GM12878 (cell line): ENCODE measurements around the gene FAM193A. TPM values are rescaled to one million over a fixed set of nuclear protein-coding genes. Genes with fewer than 3 reads are reported as not detected.

Source experiments
- ATAC-seq: fragments of 200-7000 bp; cut with Tn5 transposase; 3 replicates; pipeline ENCODE4 v1.9.1; 2020; ENCODE audit warnings: mild to moderate bottlenecking, moderate library complexity
- BruUV-seq: library from RNA; stranded (reverse); fragments of 400-500 nt; replicated peaks from 2 replicates; lab custom pipeline; 2021; lab: Mats Ljungman, UMichigan
- CTCF ChIA-PET: fragments of 300-600 bp; sonication (Branson Sonifier 250); formaldehyde crosslinking; extraction: SDS; loops from one replicate; lab custom pipeline; 2021; ENCODE audit warnings: inconsistent platforms; lab: Yijun Ruan, JAX
- POLR2A ChIA-PET: fragments of 350-600 bp; formaldehyde crosslinking; extraction: SDS; loops from one replicate; lab custom pipeline; 2021; ENCODE audit warnings: inconsistent platforms; lab: Charles Lee
- RAD21 ChIA-PET: fragments of 300-600 bp; sonication (Branson Sonifier 250); formaldehyde crosslinking; loops from one replicate; lab custom pipeline; 2023; ENCODE audit warnings: antibody characterized with exemption; ENCODE audit not compliant: unreplicated experiment; lab: Charles Lee
- SMC1A ChIA-PET: fragments of 300-600 bp; sonication (Branson Sonifier 250); formaldehyde crosslinking; loops from one replicate; lab custom pipeline; 2023; ENCODE audit not compliant: unreplicated experiment, uncharacterized antibody; lab: Charles Lee
- DNase-seq: peaks from one replicate; pipeline ENCODE4 v3.0.0-alpha.2; 2011; ENCODE audit warnings: low read depth, low spot score
- FAIRE-seq: peaks from 3 replicates; lab custom pipeline; 2011; peaks lifted over from hg19 to GRCh38; lab: Jason Lieb, UNC
- H2AFZ ChIP-seq: 2 replicates; pipeline ENCODE4 v1.6.0; 2011; ENCODE audit warnings: low read depth, low read length, control low read depth; ENCODE audit not compliant: control insufficient read depth
- H3K27ac ChIP-seq: 2 replicates; pipeline ENCODE4 v1.5.1; 2011; ENCODE audit warnings: control low read depth; ENCODE audit not compliant: control insufficient read depth, insufficient read depth
- H3K27me3 ChIP-seq, 2 experiments: replicated peaks in 1 of 2; 2 replicates each; pipeline versions ENCODE4 v1.6.0 to v1.6.1; 2011; ENCODE audit warnings: low read length in 1 of 2; ENCODE audit not compliant: control insufficient read depth in 2 of 2, insufficient read depth in 2 of 2
- H3K36me3 ChIP-seq, 2 experiments: 2 replicates each; pipeline ENCODE4 v1.5.1; 2011; ENCODE audit warnings: low read length in 1 of 2; ENCODE audit not compliant: control insufficient read depth in 2 of 2, insufficient read depth in 2 of 2
- H3K4me1 ChIP-seq: 2 replicates; pipeline ENCODE4 v1.6.1; 2011; ENCODE audit warnings: mild to moderate bottlenecking, low read length, moderate library complexity, mixed read lengths; ENCODE audit not compliant: control insufficient read depth, insufficient read depth
- H3K4me2 ChIP-seq: 2 replicates; pipeline ENCODE4 v1.6.0; 2011; ENCODE audit warnings: control low read depth; ENCODE audit not compliant: control insufficient read depth, insufficient read depth
- H3K4me3 ChIP-seq: fragments of 200-600 bp; sonication (generic); 2 replicates; pipeline ENCODE4 v1.5.1; 2016
- H3K79me2 ChIP-seq: 2 replicates; pipeline ENCODE4 v1.6.0; 2011; ENCODE audit warnings: low read length; ENCODE audit not compliant: control insufficient read depth, insufficient read depth
- H3K9ac ChIP-seq: 2 replicates; pipeline ENCODE4 v1.8.0; 2011; ENCODE audit warnings: low read length, control low read depth, mixed read lengths; ENCODE audit not compliant: control insufficient read depth, insufficient read depth
- H3K9me3 ChIP-seq: replicated peaks from 3 replicates; pipeline ENCODE4 v1.5.1; 2011; ENCODE audit warnings: mild to moderate bottlenecking, low read length; ENCODE audit not compliant: control insufficient read depth, insufficient read depth
- H4K20me1 ChIP-seq: 2 replicates; pipeline ENCODE4 v1.6.0; 2011; ENCODE audit not compliant: control insufficient read depth, insufficient read depth
- EP300 ChIP-seq, 2 experiments: fragments of 150-350 bp in 1 of 2; IDR thresholded peaks; 2 replicates each; pipeline ENCODE4 v1.6.1; 2011 to 2012; ENCODE audit warnings: low read depth in 2 of 2, low read length in 2 of 2, borderline replicate concordance in 1 of 2, improper control_type of control experiment in 1 of 2, inconsistent platforms in 1 of 2; ENCODE audit not compliant: control insufficient read depth in 1 of 2
- IKZF2 ChIP-seq, 2 experiments: fragments of 450-650 bp; IDR thresholded peaks; 2 replicates each; pipeline ENCODE4 v1.6.1; 2017; ENCODE audit warnings: mild to moderate bottlenecking in 2 of 2, moderate library complexity in 2 of 2
- IRF3 ChIP-seq: fragments of 450-650 bp; IDR thresholded peaks from 2 replicates; pipeline ENCODE4 v1.6.1; 2014; ENCODE audit warnings: mild to moderate bottlenecking
- MTA2 ChIP-seq: fragments of 450-650 bp; IDR thresholded peaks from 2 replicates; pipeline ENCODE4 v1.6.1; 2016; ENCODE audit warnings: low read depth, mild to moderate bottlenecking, moderate library complexity
- NFXL1 ChIP-seq: fragments of 450-650 bp; IDR thresholded peaks from 2 replicates; pipeline ENCODE4 v1.6.1; 2017; ENCODE audit warnings: antibody characterized with exemption, mild to moderate bottlenecking, borderline replicate concordance
- RAD51 ChIP-seq: fragments of 450-650 bp; IDR thresholded peaks from 2 replicates; pipeline ENCODE4 v1.6.1; 2016; ENCODE audit warnings: moderate library complexity, mild to moderate bottlenecking, inconsistent platforms
- SMAD1 ChIP-seq: fragments of 450-650 bp; IDR thresholded peaks from 2 replicates; pipeline ENCODE4 v1.6.1; 2018; ENCODE audit warnings: mild to moderate bottlenecking, low read depth; ENCODE audit not compliant: partially characterized antibody
- TARDBP ChIP-seq: IDR thresholded peaks from 2 replicates; pipeline ENCODE4 v1.6.1; 2016; ENCODE audit warnings: borderline replicate concordance
- TCF12 ChIP-seq: IDR thresholded peaks from 2 replicates; pipeline ENCODE4 v1.6.1; 2011; ENCODE audit warnings: low read depth, mild to moderate bottlenecking, low read length
- YY1 ChIP-seq: IDR thresholded peaks from 2 replicates; pipeline ENCODE4 v1.6.1; 2011; ENCODE audit warnings: low read depth, mild to moderate bottlenecking, low read length
- ZBTB11 ChIP-seq: fragments of 450-650 bp; formaldehyde crosslinking; IDR thresholded peaks from 2 replicates; pipeline ENCODE4 v1.5.0; 2022; ENCODE audit warnings: mild to moderate bottlenecking, missing genetic modification characterization
- ZNF592 ChIP-seq: fragments of 450-650 bp; IDR thresholded peaks from 2 replicates; pipeline ENCODE4 v1.6.1; 2017; ENCODE audit warnings: mild to moderate bottlenecking, moderate library complexity
- WGBS: methylation state at CpG from one replicate; pipeline ENCODE4 v1.1.6; 2016; ENCODE audit warnings: low lambda C conversion rate; ENCODE audit not compliant: insufficient replicate concordance, insufficient coverage; ENCODE audit errors: missing lambda C conversion rate; 5-methylcytosine and 5-hydroxymethylcytosine counted together
- in situ Hi-C: fragments of 300-500 bp; cut with MboI; formaldehyde crosslinking; loops from 9 replicates; pipeline ENCODE4 v1.14.3; 2018; ENCODE audit warnings: mixed read lengths
- intact Hi-C: fragments of 100-400 bp; cut with micrococcal nuclease; formaldehyde crosslinking; loops from one replicate; pipeline ENCODE4 v1.14.2; 2022; ENCODE audit not compliant: unreplicated experiment
- polyA plus RNA-seq, 11 experiments: library from polyadenylated mRNA; depleted of rRNA in 4 of 11; unstranded in 6 of 11; stranded (reverse) in 5 of 11; fragments of >200 nt; fragmentation: Nextera tagmentation in 4 of 11; fragmentation: Illumina TruSeq in 1 of 11; extraction: Ambion mirVana in 4 of 11; extraction: Trizol in 1 of 11; gene quantifications; 1 replicate in 1 of 11; 2 replicates in 10 of 11; pipeline versions ENCODE4 v1.2.1 to v1.2.3, GENCODE V29; 2011 to 2016; ENCODE audit warnings: inconsistent platforms in 2 of 11, missing spikeins in 2 of 11, low read depth in 1 of 11
- total RNA-seq, 4 experiments: library from RNA; depleted of rRNA in 3 of 4; stranded (reverse); fragments of >200 nt in 3 of 4; fragmentation: Illumina TruSeq in 1 of 4; extraction: Trizol in 1 of 4; gene quantifications; 2 replicates each; pipeline versions ENCODE4 v1.2.1 to v1.2.3, GENCODE V29; 2013 to 2021

The FAM193A gene
- total and polyA plus RNA-seq, 10 of the 15 experiments (the other 5 are each of a cell fraction or from before 2014, with no cell fraction given), result 0.52 to 23.3 (median 7.4) TPM

GRCh38 chr4:2689825-2690700 lies 153.6 kb downstream of the FAM193A start:
- ChIA-PET RAD21 (interaction anchor here (0.9 to 4.1 kb wide), 7 partner anchors 9 to 222 kb away, joined by 3 to 25 read pairs (median 4); partner anchors contain the start of gene RNF4), CTCF (interaction anchor here (1.0 to 2.0 kb wide), 5 partner anchors 17 to 91 kb away, joined by 3 to 5 read pairs (median 4); partner anchors contain the start of gene TNIP2), SMC1A (interaction anchor here (1.1 to 4.0 kb wide), 6 partner anchors 9 to 91 kb away, joined by 3 to 23 read pairs (median 4); no protein-coding TSS in a partner anchor), POLR2A (interaction anchor here (0.6 to 3.5 kb wide), 3 partner anchors 56 to 206 kb away, joined by 3 to 16 read pairs (median 3); partner anchors contain the start of gene TNIP2)
- in situ Hi-C loops (no loop called here), intact Hi-C loops (no loop called here)
- WGBS, result 21% methylated on average over 19 of the region's 19 CpGs
- ATAC-seq (peak; percentile 87), DNase-seq (peak; percentile 51), FAIRE-seq (no peak)
- no peaks in the 10 kb centered on the region for H3K27me3 ChIP-seq
- H4K20me1 ChIP-seq, result no peaks in the 10 kb centered on the region
- 0 out of 2 replicates have a peak overlapping the region, but pooled peaks have one; percentile 40 for H2AFZ ChIP-seq
- H3K4me3 ChIP-seq, result no peak overlapping the region
- peaks cover 40% of the 10 kb centered on the region for H3K4me1 ChIP-seq
- H3K9ac ChIP-seq, result peak overlapping the region; percentile 7
- H3K79me2 ChIP-seq, result no peaks in the 10 kb centered on the region; the same call in 1 of the 2 replicates
- peaks cover 26 to 33% of the 10 kb centered on the region in 2 experiments for H3K36me3 ChIP-seq
- no TSS peak for BruUV-seq
- peak overlapping the region; percentile 66 for H3K27ac ChIP-seq
- H3K9me3 ChIP-seq, result no peaks in the 10 kb centered on the region
- peak overlapping the region; percentile 53 for H3K4me2 ChIP-seq
- no peak for TF ChIP-seq MTA2
- 0 out of 2 replicates have a peak, but pooled peaks have one; percentile 21 for TF ChIP-seq ZNF592
- TF ChIP-seq ZBTB11 (CRISPR knock-in tag), result no peak
- 0 out of 2 replicates have a peak, but pooled peaks have one; percentile 45 for TF ChIP-seq TCF12
- peak; percentile 63; the same call in 1 of the 2 replicates for TF ChIP-seq RAD51
- peak in 1 of 2 experiments; percentile 15; a peak in 1 of 4 replicates for TF ChIP-seq IKZF2 (IDR thresholded peaks at IDR 0.05)
- peak; percentile 81; the same call in 1 of the 2 replicates for TF ChIP-seq NFXL1
- 0 out of 2 replicates have a peak, but pooled peaks have one; percentile 35 for TF ChIP-seq YY1
- TF ChIP-seq SMAD1, result no peak
- TF ChIP-seq EP300 (IDR thresholded peaks at IDR 0.05; ENCODE audit: borderline replicate concordance in 1 of 2, control insufficient read depth in 1 of 2, low read depth in 2 of 2, low read length in 2 of 2), result no peak
- no peak for TF ChIP-seq TARDBP
- 0 out of 2 replicates have a peak, but pooled peaks have one; percentile 2 for TF ChIP-seq IRF3
